Glomerular endothelial cell (primary cell): ENCODE results near the gene IL36B. TPM values are rescaled to one million over a fixed set of nuclear protein-coding genes. Genes with fewer than 3 reads are reported as not detected.

Experiments used
- total RNA-seq: library from RNA; depleted of rRNA; stranded (reverse); fragments of >200 nt; gene quantifications from 2 replicates; pipeline ENCODE4 v1.2.3, GENCODE V29; 2015

The IL36B gene
- total RNA-seq, 1 donor from 2014 or later, result not detected

Other genes starting within 250 kb of the IL36B start
- gene IL1B, start 216.1 kb downstream of the IL36B start, total RNA-seq, result 8.9 and 10.6 TPM in 2 replicates
- not detected in 2 replicates for gene IL37, start 141.7 kb downstream of the IL36B start, total RNA-seq
- gene IL36G, start 74.9 kb downstream of the IL36B start, total RNA-seq, result not detected in 2 replicates
- not detected in 2 replicates for gene IL36A, start 47.4 kb downstream of the IL36B start, total RNA-seq
- gene IL36RN, start 6.3 kb upstream of the IL36B start, total RNA-seq, result not detected in 2 replicates
- gene IL1F10, start 15.1 kb upstream of the IL36B start, total RNA-seq, result not detected in 2 replicates
- gene IL1RN, start 74.7 kb upstream of the IL36B start, total RNA-seq, result not detected in 2 replicates
- gene PSD4, start 121.1 kb upstream of the IL36B start, total RNA-seq, result 1.3 and 2.1 TPM in 2 replicates
- gene PAX8, start 226.1 kb upstream of the IL36B start, total RNA-seq, result 21.9 and 30.2 TPM in 2 replicates